HG02884 (cell line): ENCODE measurements around the gene PEAK1.
"Not testable (repeated sequence)": the region's sequence is repeated elsewhere in the genome, so short reads cannot be mapped to it uniquely, and the experiment has no call there.

Experiments used
- ATAC-seq: cut with Tn5 transposase; IDR thresholded peaks from one replicate; pipeline ENCODE4 v1.9.1; 2021; ENCODE audit warnings: mild to moderate bottlenecking, moderate library complexity; ENCODE audit not compliant: unreplicated experiment

Gene PEAK1

DNA sequence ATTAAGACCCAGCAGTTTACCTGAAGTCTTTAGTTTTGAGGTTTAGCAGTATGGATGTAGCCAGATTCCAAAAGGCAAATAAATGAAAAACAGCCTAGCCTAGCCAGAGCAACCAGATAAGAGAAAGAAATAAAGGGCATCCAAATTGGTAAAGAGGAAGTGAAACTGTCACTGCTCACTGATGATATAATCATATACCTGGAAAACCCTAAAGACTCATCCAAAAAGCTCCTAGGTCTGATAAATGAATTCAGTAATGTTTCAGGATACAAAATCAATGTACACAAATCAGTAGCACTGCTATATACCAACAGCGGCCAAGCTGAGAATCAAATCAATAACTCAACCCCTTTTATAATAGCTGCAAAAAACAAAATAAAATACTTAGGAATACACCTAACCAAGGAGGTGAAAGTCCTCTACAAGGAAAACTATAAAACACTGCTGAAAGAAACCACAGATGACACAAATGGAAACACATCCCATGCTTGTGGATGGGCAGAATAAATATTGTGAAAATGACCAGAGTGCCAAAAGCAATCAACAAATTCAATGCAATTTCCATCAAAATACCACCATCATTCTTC, 13.6 kb downstream of the PEAK1 start:
- ATAC-seq, result not testable (repeated sequence)

DNA sequence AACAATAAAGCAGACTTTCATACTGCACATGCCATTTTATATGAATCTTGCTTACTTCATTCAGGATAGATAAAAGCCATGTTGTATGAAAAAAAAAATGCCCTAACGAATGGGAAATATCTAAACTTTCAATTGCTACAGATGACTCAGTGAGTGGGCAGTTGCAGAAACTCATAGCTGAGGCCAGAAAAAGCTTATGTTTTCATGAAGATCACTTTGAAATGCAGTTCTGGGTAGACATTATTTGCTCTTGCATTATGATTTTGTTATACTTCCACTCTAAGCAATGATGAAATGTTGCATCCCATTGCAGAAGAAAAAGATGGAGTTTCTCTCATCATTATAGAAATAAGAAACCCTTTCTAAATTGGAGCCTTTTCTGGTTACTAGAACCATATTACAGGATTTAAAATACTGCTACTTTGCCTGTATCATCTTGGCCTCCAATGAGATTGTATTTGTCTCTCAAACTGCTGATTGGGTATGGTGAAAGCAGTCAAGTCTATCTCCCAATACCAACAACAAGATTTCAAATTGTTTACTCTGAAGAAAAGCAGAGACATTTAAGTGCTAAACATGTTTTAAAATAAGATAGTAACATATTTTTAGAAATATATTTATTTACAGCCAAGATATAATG, 17.0 kb downstream of the PEAK1 start:
- no peak for ATAC-seq

DNA sequence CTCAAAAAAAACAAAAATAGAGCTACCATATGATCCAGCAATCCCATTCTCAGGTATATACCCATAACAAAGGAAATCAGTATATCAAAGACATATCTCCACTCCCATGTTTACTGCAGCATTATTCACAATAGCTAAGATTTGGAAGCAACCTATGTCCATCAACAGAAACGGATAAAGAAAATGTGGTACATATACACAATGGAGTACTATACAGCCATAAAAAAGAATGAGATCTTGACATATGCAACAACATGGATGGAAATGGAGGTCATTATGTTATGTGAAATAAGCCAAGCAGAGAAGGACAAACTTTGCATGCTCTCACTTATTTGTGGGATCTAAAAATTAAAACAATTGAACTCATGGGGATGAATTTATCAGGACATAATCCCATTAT, 19.6 kb downstream of the PEAK1 start:
- no peak for ATAC-seq

DNA sequence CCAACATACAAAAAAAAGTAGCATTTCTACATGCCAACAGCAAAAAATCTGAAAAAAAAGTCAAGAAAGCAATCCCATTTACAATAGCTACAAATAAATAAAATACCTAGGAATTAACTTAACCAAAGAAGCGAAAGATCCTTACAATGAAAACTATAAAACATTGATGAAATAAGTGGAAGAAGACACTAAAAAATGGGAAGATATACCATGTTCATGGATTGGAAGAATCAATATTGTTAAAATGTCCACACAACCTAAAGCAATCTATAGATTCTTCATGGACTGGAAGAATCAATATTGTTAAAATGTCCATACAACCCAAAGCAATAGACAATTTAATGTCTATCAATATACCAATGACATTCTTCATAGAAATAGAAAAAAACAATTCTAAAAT, 21.0 kb downstream of the PEAK1 start:
- no peak for ATAC-seq

DNA sequence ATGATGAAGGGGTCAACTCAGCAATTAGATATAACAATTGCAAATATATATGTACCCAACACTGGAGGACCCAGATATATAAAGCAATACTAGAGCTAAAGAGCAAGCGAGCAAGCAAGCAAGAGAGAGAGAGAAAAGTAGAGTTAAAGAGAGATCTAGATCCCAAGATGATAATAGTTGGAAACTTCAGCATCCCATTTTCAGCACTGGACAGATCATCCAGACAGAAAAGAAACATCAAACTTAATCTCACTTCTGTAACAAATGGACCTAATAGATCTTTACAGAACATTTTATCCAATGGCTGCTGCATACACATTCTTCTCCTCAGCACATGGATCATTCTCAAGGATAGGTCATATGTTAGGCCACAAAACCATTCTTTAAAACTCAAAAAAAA, 23.2 kb downstream of the PEAK1 start:
- ATAC-seq, result no peak

DNA sequence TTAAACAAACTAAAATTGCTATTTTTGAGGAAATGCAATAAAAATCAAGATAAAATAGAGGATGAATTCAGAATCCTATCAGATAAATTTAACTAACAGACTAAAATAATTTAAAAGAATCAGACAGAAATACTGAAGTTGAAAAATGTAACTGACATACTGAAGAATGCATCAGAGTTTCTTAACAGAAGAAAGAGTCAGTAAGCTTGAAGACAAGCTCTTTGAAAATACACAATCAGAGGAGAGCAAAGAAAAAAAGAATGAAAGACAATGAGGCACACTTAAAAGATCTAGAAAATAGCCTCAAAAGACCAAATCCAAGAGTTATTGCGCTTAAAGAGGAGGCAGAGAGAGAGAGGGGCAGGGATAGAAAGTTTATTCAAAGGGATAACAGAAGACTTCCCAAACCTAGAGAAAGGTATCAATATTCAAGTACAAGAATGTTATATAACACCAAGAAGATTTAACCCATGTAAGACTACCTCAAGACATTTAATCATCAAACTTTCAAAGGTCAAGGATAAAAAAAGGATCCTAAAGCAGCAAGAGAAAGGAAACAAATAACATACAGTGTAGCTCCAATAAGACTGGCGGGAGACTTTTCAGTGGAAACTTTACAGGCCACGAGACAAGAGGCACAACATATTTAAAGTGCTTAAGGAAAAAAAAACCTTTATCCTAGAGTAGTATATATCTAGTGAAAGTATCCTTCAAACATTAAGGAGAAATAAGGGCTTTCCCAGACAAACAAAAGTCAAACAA, 24.7 kb downstream of the PEAK1 start:
- ATAC-seq, result no peak

DNA sequence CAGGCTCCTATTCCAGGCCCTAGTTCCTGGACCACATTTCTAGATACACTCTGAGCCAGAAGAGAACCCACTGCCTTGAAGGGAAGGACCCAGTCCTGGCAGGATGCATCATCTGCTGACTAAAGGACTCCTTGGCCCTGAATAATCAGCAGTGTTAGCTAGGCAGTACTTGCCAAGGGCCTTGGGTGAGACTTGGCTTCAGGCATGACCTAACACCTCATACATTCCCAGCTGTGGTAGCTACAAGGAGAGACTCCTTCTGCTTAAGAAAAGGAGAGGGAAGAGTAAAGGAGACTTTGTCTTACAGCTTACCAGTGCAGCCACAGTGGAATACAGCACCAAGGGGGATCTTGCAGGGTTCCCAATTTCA, 26.4 kb downstream of the PEAK1 start:
- no peak for ATAC-seq

DNA sequence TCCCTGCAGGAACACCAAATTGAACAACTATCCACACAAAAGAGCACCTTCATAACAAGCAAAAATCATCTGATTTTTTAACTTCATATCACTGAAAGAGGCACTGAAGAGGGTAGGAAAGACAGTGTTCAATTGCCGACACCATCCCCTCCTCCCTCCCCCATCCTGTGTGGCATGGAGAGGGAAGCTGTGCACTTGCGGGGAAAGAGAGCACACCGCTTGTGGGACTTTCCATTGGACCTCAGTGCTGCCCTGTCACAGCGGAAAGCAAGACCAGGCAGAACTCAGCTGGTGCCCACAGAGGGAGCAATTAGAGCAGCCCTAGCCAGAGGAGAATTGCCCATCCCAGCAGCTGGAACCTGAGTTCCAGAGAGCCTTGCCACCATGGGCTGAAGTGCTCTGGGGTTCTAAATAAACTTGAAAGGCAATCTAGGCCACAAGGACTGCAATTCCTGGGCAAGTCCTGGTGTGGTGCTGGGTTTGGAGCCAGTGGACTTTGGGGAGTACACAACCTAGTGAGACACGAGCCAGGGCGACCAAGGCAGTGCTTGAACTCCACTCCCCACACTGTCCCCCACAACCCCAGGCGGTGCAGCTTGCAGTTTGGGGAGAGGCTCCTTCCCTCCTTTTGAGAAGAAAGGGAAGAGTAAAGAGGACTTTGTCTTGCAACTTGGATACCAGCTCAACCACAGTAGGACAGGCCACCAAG, 27.0 kb downstream of the PEAK1 start:
- ATAC-seq, result no peak

DNA sequence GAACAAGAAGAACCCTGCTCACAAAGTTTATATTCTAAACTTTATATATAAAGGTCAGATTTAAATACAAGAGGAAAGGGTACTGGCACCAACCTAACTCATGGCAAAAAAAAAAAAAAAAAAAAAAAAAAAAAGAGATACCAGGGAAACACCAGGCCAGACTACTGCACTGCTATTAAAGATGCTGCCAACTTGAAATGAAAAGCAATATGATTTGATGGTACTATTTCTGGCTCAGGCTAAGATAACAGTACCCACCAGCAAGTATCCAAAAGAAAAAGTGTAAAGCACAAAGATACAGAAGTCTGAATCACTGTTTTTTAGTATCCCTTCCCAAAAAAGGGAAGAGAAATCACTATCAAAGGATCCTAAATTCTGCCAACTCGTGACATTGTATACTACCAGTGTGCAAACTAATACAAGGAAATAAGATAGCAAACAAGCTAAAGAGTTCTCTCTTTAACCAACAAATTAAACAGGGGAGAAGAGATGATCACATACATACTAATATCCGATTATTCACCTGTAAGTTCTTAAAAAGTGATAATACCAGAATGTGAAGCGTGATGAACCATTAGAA, 28.4 kb downstream of the PEAK1 start:
- ATAC-seq, result no peak

DNA sequence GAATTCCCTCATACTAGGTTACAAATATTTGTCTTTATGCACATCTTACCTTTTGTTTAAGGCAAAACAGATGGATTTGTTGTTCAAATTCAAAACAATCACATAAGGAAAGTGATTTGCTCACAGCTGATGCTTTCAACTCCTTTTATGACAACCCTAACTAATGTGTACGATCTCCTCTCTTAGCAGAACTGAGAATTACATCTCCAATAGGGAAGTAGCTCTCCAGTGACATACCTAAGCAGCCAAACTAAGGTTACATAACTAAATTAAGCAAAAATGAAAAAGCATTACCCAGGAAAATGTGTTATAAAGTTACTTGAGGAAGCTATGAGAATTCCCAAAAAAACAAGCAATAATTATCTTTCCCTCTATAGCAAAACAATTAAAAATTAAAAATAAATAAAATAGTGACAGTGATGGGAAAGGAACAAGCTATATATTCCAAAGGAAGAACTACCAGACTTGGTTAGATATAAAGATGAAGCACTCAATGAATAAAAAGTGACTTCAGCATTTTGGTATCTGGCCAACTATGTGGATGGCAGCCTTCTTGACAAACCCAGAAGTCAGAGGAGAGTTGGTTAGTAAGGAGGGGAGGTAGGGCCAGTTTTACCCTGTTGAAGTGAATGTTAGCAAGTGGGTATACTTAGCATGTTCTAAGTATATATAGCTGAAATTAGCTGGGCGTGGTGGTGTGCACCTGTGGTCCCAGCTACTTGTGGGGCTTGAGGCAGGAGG, 32.4 kb downstream of the PEAK1 start:
- ATAC-seq, result no peak

DNA sequence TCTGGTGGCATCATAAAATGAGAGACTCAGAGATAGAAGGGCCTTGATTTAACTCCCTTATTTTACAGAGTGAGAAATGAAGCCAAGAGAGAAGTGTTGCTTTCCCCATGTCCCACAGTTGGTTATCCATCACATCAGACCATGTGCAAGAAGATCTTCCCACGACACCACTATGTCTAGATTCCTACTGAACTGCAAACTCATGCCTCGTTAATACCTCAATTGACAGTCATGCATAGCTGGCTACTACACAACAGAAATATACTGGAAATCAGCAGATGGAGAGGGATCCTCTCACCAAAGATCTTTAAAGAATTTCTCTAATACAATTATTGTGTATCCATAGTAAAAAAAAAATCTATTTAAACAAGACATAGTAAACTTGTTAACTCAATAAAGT, 33.3 kb downstream of the PEAK1 start:
- no peak for ATAC-seq

- no peak for ATAC-seq
Measured at GRCh38 chr15:77384589-77385359, 35.1 kb downstream of the PEAK1 start.

GRCh38 chr15:77384086-77384485, 35.8 kb downstream of the PEAK1 start:
- no peak for ATAC-seq

GRCh38 chr15:77380033-77380432, 39.9 kb downstream of the PEAK1 start:
- ATAC-seq, result no peak

GRCh38 chr15:77376770-77377169, 43.1 kb downstream of the PEAK1 start:
- no peak for ATAC-seq

DNA sequence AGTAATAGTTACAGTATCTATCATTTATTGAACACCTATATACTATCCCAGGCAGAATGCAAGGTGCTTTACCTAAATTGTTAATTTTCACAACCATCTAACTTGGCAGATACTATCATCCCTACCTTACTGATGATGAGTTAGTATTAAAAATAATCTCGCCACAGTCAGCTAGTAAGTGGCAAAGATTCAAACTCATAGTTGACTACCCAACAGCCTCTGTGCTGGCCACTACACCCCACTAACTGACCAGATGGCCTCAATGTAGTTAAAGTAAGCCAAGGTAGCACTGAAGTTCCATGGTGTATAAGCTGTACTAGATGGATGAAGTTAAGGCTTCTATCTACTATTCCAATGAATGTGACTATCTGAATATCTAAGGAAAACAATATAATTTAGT, 44.8 kb downstream of the PEAK1 start:
- no peak for ATAC-seq

DNA sequence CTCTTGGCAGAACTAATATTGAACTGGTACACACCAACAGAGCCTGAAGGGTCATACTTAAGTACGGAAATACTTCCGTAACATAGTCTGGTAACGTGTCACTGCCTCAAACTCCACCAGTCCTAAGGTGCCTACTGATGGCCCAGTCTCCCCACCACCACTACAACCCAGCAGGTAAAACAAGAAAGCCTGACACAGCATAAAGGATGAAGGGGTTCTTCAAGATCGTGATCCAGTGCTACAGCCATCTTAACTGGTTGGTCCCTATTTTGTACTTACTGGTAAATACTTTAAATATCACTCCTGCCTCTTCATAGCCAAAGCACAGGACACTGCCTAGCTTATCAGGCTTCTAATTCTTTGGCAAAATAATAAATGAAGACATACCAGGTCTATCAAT, 46.5 kb downstream of the PEAK1 start:
- no peak for ATAC-seq

DNA sequence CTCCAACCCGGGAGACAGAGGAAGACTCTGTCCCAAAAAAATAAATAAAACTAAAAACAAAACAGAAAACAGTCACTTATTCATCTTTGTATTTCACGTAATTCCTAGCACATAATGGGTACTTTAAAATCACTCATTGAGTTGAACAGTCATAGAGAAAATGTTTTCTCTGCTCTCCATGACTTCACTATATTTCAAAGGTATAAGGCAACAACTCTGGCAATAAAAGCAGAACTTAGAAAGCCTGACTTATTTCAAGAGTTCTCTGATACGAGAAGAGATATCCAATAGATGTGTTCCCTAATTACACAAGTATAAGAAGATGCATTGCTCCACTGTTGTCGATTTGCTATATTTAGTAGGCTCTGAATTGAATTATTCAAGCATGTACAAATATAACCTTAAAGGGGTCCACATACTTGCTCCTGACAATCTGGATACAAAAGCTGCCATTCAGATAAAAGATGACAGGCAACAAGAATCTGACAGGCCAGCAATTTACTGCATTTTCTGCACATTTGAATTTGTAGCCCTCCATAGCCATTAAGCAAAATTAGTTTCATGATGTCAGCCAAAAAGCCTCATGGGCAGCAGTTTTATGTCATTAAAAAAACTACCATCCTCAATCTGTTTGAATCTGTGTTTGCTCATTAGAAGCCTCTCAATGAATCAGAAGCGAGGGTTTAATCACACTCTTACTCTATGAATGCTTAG, 47.9 kb downstream of the PEAK1 start:
- no peak for ATAC-seq

- no peak for ATAC-seq
Measured at GRCh38 chr15:77370580-77370979, 49.3 kb downstream of the PEAK1 start.
